HL-60/S4 treated with retinoic acid at 250 ng/mL for 4 days and 3 days (cell line): ENCODE data around the gene IL7R.
"Not testable (repeated sequence)": the region's sequence is repeated elsewhere in the genome, so short reads cannot be mapped to it uniquely, and the experiment has no call there.

Experiments used
- in situ Hi-C: fragments of 300-500 bp; cut with MboI; formaldehyde crosslinking; loops from 2 replicates; pipeline ENCODE4 v1.7.0; 2022; ENCODE audit warnings: low sequenced_read_pairs

The IL7R gene

DNA sequence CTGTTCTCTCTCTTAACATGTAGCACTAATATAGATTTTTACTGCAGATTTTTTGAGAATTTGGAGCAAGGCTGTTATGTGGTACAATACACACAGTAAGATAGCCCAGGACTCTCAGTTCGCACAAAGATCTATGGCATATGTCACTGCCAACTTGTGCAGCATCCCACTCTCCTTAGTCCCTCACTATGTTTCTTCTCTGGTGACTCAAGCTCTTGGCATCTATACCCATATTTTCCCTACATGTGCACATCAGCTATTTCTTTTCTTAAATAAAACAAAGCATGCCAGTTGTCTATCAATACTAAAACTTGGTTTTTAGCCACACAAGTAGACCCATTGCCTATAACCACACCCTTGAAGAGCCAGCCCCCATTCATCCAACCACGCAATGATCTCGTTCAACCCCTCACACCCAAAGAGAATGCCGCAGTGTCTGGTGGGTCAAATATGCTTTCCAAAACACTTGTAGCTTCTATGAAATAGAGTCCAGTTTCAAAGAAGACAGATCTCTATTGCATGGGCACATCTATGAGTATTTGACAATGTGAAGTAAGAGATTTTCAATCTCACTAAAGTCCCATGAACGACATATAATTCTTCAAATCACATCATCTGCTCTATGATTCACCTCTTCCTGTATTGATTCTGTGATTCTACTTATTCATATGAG, 18.2 kb upstream of the IL7R start:
- in situ Hi-C loops: no loop called here

DNA sequence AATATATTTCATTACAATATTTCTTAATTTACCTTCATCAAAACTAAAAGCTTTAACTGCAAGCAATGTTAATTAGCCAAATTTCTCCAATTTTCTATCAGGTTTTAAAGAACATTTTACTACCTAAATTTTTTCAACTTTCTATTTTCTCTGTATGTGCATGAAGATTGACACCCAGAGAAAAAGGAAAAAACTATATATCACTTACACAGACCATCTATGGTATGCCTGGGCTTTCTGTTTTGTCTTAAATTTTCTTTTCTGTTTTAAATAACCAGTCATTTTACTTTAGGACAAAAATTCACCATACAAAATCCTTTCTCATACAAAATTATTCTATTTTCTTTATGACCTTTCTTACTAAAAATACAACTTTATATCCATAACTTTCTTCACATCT, 13.8 kb upstream of the IL7R start:
- in situ Hi-C loops: no loop called here

DNA sequence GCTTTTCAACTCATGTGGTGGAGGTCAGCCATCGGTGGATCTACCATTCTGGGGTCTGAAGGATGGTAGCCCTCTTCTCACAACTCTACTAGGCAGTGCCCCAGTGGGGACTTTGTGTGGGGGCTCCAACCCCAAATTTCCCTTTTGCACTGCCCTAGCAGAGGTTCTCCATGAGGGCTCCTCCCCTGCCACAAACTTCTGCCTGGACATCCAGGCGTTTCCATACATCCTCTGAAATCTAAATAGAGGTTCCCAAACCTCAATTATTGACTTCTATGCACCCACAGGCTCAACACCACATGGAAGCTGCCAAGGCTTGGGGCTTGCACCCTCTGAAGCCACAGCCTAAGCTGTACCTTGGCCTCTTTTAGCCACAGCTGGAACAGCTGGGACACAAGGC, 11.2 kb upstream of the IL7R start:
- in situ Hi-C loops: not testable (repeated sequence)

DNA sequence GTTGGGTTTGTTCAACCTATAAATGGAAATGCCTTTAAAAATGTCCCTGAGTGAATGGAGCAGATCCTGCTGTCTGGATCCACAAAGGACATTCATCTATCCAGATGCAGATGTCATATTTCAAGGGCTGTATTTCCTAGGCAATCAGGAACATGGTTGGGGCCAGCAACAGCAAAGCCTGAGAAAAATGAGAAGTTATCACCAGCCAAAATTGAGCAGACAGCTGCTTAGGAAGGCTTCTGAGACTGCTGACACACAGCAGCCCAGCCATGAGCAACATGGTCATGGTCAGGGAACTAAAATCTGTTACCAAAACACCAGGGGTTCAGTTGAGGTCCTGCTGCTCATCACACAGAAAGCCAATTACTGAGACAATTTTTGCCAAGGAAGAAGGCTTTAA, 9.2 kb upstream of the IL7R start:
- in situ Hi-C loops: no loop called here

DNA sequence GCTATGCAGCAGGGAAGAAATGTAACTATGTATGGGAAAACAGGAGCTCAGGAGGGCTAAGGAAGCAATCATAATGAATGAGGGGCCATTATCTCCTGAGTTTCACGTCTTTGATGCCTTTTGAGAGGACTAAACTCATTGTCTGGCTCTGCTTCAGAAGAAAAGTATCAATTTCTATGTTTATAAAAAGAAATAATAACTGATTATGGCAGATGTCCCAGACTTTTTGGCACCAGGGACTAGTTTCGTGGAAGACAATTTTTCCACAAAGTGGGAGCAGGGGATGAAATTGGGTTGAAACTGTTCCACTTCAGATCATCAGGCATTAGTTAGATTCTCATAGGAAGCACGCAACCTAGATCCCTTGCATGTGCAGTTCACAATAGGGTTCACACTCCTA, 8.7 kb upstream of the IL7R start:
- in situ Hi-C loops: no loop called here

DNA sequence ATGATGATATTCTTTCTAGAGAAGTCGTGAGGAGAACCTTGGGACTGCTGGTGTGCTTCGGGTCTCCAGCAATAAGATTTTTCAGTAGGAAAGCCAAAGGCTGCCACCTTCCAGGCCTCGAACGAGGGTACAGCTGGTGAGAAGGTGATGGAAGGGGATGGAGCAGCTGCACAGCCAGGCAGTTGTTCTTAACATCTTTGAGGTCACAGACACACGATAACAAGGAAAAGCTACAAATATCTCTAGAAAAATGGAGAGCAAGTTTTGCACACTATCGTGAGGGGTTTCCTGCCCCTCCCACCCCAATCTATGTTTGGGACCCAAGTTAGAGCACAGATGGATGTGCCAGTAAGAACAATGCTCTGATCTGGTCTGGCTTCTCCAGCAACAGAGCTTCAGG, 6.8 kb upstream of the IL7R start:
- in situ Hi-C loops: no loop called here

DNA sequence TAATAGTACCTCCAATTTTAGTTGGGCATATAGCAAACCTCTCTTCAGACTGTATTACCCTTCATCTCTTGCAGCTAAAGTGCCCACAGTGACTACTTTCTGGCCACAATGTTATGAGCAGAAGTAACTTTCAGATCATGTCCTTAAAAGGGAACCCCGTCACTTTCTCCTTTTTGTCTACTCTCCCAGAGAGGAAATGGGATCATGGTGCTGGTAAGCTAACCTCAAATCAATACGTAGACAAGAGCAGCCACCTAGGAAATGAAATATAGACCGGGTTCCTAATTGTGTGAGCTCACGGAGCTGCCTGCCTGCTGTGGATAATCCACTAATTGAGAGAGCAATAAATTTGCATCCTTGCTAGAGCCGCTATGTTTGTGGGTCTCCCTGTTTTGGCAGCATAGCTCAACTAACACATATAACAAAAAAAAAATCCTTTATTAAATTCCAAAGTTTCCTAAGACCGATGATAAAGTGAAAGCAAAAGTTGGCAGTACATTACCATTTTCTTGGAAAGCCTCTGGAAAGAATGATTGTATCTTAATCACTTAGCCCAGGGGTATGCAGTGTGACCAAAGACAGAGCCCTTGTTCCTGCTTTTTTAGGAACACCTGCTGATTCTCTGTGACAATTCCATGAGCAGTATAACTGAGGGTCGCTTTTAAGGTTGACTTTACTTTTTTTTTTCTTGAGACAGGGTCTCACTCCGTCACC, 5.6 kb upstream of the IL7R start:
- in situ Hi-C loops: no loop called here

DNA sequence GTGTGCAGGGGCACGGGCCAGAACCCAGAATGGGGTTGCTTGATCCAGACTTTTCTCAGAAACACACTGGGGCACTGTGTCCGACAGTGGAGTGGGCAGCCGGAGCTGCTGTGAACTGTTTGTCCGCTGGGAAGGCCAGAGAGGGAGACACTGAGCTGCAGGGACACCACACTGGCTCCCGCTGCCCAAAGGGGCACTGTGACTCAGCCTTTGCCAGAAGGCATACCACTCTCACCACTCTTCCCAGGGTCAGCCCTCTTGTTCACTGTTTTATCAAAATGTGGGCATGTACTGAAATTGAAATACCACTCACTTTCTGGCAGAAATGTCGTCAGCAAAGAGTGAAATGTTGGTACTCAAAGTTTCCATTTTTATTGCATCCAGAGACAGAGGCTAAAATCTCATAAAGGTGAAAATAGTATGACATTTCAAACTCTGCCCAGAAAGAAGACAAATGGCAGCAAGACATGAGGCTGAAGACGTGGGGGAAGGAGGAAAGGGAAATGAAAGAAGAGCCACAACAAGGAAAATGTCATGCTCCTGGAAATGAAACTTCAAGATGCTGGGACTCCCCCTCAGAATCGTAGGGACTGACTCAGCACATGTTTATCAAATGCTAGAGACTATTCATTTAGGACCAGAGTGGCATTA, 4.5 kb upstream of the IL7R start:
- in situ Hi-C loops: no loop called here

DNA sequence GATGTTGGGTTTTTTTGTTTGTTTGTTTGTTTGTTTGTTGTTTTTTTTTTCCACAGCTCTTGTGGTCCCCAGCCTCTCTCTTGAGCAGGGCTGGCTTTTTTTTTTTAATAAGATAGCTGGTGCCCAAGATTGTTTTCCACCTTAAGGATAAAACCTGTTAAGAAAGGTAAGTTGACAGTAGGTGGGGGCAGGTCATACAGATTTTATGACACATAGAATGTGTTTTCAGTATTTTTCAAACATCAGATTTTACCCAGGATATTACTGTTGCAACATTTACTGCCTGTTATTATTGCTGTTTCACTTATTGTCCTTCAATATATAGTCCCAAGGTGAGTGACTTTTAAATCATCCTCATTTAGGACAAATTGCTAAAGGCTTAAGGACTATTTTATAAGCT, 3.9 kb upstream of the IL7R start:
- in situ Hi-C loops: no loop called here

DNA sequence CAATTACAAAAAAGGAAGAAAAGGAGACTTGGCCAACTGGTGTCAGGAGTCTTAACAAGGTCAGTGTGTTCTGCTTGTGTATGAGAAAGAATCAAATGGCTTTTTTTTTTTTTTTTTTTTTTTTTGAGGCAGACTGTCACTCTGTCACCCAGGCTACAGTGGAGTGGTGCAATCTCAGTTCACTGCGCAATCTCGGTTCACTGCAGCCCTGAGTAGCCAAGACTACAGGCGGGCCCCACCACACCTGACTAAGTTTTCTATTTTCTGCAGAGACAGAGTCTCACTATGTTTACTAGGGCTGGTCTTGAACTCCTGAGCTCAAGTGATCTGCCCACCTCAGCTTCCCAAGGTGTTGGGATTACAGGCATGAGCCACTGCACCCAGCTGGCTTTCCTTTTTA, 3.1 kb upstream of the IL7R start:
- in situ Hi-C loops: no loop called here

DNA sequence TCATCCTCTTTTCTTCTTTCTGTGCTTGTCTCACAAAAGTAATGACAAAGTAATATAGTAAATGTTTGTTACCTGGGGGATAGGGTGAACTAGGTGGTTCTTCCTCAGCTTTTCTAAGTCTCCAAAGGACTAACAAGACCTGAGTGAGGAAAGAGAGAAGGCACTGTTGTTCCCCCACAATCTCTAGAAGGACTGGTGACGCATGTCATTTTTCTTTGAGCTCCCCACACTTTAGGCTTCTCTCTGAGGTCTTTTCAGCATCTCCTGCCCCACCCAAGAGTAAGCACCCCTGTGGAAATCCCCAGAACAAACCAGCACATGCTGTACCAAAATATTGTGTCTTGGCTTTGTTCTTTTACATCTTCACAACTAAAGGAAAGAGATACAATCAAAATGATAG, 2.4 kb upstream of the IL7R start:
- in situ Hi-C loops: no loop called here

DNA sequence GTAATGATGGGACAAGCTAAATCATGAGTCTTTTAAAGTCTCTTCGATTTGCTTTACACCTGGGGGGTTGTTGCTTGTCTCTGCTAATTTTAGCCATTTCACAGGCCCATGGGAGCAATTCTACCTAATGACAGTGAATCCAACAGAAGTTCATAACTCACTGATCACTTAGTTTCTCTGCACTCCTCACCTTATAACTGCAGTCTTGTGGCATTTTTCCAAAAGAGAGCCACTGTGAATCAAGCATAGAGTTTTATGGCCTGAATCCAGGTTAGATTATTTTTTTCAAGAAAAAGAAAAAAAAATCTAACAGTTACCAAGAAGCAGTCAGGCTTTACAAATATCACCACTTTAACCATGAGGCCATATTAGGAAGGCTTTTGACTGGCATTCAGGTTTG, 1.5 kb upstream of the IL7R start:
- in situ Hi-C loops: no loop called here

DNA sequence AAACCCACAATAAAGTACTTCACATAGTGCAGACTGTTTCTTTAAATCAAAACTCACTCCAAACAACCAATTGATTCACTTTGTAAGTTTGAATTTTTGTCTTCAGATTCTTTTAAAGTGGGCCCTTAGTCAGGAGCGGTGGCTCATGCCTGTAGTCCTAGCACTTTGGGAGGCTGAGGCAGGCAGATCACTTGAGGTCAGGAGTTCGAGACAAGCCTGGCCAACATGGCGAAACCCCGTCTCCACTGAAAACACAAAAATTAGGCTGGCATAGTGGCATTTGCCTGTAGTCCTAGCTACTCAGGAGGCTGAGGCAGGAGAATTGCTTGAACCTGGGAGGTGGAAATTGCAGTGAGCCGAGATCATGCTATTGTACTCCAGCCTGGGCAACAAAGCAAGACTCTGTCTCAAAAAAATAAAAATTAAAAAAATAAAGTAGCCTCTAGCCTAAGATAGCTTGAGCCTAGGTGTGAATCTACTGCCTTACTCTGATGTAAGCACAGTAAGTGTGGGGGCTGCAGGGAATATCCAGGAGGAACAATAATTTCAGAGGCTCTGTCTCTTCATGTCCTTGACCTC, 416 bp upstream of the IL7R start:
- in situ Hi-C loops: not testable (repeated sequence)

DNA sequence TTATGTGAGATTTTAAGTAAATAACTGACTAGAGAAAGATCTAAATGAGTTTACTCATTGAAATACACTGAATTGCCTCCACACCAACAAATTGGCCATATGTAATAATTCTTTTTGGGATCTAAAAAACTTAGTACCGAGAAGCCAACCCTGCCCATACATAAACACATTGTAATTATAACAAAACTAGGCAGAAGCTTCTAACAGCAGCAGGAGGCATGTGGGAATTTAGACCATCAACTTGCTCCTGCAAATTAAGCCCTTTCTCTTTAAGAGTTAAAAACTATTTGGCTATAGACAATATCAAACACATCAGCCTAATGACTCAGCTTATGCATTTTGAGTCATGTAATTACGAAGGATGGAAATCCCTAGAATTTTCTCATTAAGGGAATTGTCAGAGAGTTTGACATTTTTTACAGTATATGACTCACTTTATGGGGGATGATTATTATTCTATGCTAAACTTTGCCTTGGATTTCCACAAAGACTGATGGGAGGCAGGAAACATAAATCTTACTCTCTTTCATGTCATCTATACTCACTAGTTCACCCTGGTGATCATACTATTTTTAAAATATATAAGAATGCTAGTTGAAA, 1.0 kb downstream of the IL7R start:
- in situ Hi-C loops: no loop called here

DNA sequence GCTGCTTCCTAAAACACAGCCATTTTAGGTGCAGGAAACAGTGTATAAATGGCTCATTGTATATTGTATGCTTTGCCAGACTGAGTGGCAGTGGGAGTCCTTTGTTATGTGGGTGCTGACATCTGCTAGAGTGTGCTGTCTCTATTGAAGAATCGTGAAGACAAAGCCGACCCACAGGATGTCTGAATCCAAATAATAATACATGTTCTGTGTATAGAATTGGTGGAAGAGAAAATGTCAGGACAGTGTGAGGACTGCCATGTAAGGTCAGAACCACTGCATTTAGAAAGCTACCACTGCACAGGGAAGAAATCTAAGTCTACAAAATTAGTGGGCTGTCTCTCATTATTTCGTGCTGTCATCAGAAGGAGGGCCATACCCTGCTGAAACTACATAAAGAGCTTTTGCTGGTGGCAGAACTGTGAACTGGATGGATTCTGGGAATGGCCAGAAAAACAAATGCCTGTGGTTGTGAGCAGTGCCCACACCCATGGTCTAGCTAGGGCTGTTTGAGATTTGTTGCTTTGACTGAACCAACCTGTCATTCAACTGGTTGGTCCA, 2.5 kb downstream of the IL7R start:
- in situ Hi-C loops: no loop called here

DNA sequence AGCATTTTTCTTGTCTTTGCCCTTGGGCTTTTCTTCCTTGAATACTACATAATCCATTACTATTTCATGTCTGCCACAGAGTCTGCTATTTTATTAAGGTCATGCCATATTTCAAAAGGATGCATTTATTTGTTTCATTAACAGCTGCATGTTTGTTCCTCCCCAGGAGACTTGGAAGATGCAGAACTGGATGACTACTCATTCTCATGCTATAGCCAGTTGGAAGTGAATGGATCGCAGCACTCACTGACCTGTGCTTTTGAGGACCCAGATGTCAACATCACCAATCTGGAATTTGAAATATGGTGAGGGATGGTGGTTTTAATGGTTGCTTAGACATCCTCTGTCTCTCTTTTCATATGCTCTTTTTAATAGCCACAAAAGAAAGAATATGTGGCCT, 4.0 kb downstream of the IL7R start:
- in situ Hi-C loops: no loop called here

DNA sequence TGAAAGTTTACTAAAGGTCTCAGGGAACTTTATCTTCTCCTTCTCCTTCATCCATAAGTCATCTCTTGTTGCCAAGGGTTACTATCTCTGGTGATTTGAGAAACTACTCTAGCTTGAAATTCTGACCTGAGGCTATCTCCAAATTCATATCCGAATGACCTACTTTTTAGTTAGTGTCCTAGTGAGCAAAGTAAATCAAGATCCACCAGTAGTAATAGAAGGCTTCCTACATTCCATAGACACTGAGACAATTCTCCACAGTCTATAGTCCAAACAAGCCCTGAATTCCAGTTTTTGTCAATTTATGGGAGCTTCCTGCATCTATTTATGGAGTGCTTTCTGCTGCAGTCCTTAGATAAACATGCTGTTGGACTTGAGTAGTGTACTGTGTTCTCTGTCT, 5.0 kb downstream of the IL7R start:
- in situ Hi-C loops: no loop called here

DNA sequence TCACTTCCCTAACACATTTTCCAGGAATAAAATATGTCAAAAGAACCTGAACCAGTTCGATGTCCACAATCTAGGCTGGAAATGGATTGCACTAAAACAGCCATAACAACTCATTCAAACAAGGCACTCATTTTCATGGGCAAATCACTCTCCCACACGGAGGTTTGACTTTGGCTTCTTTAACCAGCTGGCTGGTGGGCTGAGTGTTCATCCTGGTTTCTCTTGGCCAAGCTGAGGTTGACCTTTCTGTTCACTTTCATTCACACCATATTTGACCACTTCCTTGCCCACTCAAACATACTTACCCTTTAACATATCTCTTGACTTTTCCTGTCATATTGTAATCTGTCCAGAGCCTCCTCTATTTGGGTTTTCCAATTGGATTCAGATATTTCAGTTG, 5.4 kb downstream of the IL7R start:
- in situ Hi-C loops: no loop called here

DNA sequence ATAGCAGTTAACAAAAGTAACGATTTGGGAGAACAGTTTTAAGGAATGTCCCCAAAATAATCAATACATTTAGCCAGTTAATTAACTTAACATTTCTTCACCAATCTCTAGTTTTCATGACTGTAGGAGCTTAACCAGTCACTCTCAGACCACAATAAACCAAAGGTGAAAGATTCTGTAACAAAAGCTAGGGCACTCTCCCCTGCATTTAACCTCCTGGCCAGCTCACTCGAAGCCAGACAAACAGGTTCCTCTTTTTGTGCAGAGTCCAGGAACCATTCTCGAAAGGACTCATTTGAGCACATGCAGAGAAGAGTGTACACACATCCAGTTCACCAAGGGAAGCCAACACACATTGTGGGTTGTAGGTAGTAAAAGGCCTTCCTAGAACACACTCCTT, 6.5 kb downstream of the IL7R start:
- in situ Hi-C loops: no loop called here

DNA sequence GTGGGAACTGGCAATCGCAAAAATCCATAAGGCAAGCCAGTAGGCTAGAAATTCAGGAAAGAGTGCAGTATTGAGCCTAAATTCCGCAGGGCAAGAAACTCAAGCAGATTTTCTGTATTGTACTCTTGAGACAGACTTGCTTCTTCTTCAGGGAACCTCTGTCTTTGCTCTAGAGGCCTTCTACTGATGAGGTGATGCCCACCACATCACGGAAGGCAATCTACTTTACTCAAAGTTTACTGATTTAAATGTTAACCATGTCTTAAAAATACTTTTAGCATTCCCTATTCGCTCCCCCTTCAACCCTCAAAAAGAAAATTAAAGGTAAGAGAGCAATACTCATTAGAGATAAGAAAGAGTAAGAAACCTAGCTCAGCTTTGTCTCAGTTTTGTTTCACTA, 11.3 kb downstream of the IL7R start:
- in situ Hi-C loops: no loop called here

DNA sequence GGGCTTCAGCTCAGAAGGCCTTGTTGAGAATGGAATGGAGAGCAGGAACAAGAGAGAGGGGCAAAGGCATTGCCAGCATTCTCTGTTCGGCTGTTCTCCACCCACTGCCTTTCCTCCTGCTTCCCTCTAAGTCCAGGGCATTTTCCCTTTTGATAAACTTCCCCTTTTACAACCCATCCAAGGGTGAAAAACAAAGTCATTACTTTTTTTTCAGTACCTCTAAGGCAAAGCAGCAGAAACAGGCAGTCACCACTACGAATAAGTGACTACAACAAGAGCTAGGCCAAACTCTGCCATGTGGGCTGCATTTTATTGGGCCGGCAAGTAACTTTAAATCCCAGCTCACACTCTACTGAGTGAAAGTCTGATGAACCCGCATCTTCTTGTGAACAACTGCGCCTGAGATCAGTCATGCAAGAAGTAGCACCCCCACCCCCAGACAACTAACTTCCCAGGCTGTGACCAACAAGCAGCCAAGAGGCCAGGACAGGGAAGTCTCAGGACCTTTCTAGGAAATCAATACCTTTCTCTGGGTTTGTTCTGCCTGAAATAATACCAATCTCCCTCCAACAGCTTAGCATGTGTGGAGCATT, 13.1 kb downstream of the IL7R start:
- in situ Hi-C loops: no loop called here
